MG63 (cell line): Measurements from ENCODE around the gene FARP1. TPM values are rescaled to one million over a fixed set of nuclear protein-coding genes. Genes with fewer than 3 reads are reported as not detected.
A peak's percentile ranks its signal among the peaks of the same experiment; 100 is the strongest.

Experiments
- DNase-seq: peaks from one replicate; pipeline ENCODE4 v3.0.0-alpha.2; 2020
- H3K27me3 ChIP-seq: fragments of 250-450 bp; sonication (Bioruptor Pico); 2 replicates; pipeline ENCODE4 v1.5.1; 2020; ENCODE audit warnings: mild to moderate bottlenecking, moderate library complexity
- H3K36me3 ChIP-seq: fragments of 250-450 bp; sonication (Bioruptor Pico); 2 replicates; pipeline ENCODE4 v1.5.1; 2020; ENCODE audit warnings: mild to moderate bottlenecking, moderate library complexity
- H3K4me3 ChIP-seq: fragments of 250-450 bp; sonication (Bioruptor Pico); 2 replicates; pipeline ENCODE4 v1.5.1; 2020; ENCODE audit warnings: mild to moderate bottlenecking, moderate library complexity
- H3K9me3 ChIP-seq: fragments of 250-450 bp; sonication (Bioruptor Pico); 2 replicates; pipeline ENCODE4 v1.5.1; 2020; ENCODE audit warnings: mild to moderate bottlenecking, moderate library complexity
- total RNA-seq: library from RNA; depleted of rRNA; stranded (reverse); fragments of >200 nt; shearing (Covaris generic); gene quantifications from 2 replicates; pipeline ENCODE4 v1.2.3, GENCODE V29; 2014; ENCODE audit warnings: low replicate concordance; rRNA removed

Gene FARP1
- total RNA-seq = 16.0 and 46.0 TPM in 2 replicates

- Histone ChIP-seq H3K36me3 (no peaks in the 10 kb centered on the region), H3K4me3 (peak within 1 kb of the TSS; percentile 59), H3K27me3 (no peaks in the 10 kb centered on the region), H3K9me3 (no peaks in the 10 kb centered on the region)
- peak; percentile 79 for DNase-seq
Observed at GRCh38 chr13:98142380-98143156, at the start of gene FARP1. Gene FARP1 (plus strand): TSS chr13:98143094. CDS start chr13:98213243, 70,149 bp downstream.

DNA sequence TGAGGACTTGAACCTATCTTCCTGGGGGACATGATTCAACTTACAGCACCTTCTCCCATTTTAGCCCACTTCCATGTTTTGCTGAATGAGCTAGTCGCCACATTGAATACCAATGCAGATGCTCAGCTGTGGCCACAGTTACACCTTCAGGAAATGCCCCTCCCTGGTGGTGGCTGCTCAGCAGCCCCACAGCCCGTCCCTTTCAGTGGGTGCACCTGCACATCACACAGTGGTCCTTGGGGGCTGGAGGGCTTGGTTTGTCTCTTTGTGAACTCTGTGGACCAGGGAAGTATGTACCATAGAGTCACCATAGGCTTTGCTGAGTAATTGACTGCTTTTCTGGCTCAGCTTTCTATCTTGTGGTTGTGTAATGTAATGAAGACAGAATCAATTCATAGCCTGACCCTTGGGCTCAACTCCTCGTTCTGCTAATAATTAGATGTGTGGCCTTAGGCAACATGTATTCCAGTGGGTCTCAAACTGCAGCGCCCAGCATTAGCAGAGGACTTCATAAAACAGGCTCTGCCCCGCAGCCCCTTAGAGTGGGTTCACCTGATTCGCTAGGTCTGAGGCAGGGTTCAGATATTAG, 48.1 kb upstream of the FARP1 start:
- Histone ChIP-seq H3K36me3 (no peaks in the 10 kb centered on the region), H3K4me3 (no peak overlapping the region), H3K9me3 (no peaks in the 10 kb centered on the region), H3K27me3 (no peaks in the 10 kb centered on the region)
- DNase-seq = no peak

DNA sequence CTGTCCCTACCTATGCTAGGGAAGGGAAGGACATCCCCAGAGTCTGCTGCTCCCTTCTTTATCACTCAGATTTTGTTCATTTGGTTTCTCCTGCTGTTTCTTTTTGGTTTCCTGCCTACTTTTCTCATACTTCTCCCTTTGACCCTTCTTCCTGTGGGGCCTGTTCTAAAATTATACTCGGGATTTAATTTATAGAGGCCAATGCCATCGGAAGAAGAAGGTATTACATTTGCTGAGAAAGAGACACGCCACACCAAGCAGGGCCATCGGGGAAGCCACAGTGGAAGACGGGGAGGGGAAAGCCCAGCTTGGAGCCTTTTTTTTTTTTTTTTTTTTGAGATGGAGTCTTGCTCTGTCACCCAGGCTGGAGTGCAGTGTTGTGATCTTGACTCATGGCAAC, 46.8 kb upstream of the FARP1 start:
- DNase-seq = no peak
- no peaks in the 10 kb centered on the region for H3K27me3 ChIP-seq
- H3K4me3 ChIP-seq = no peak overlapping the region
- H3K36me3 ChIP-seq = no peaks in the 10 kb centered on the region
- no peaks in the 10 kb centered on the region for H3K9me3 ChIP-seq

- Histone ChIP-seq H3K4me3 (no peak overlapping the region), H3K27me3 (no peaks in the 10 kb centered on the region), H3K9me3 (no peaks in the 10 kb centered on the region), H3K36me3 (no peaks in the 10 kb centered on the region)
- no peak for DNase-seq
Observed at GRCh38 chr13:98097749-98098148, 45.1 kb upstream of the FARP1 start.

- no peaks in the 10 kb centered on the region for H3K9me3 ChIP-seq
- no peaks in the 10 kb centered on the region for H3K27me3 ChIP-seq
- H3K36me3 ChIP-seq = no peaks in the 10 kb centered on the region
- no peak for DNase-seq
- H3K4me3 ChIP-seq = no peak overlapping the region
Observed at GRCh38 chr13:98098516-98098915, 44.4 kb upstream of the FARP1 start.

- DNase-seq = no peak
- Histone ChIP-seq H3K4me3 (no peak overlapping the region), H3K27me3 (no peaks in the 10 kb centered on the region), H3K9me3 (no peaks in the 10 kb centered on the region), H3K36me3 (no peaks in the 10 kb centered on the region)
Observed at GRCh38 chr13:98099627-98100026, 43.3 kb upstream of the FARP1 start.

GRCh38 chr13:98100481-98100880, 42.4 kb upstream of the FARP1 start:
- no peak for DNase-seq
- no peaks in the 10 kb centered on the region for H3K9me3 ChIP-seq
- no peaks in the 10 kb centered on the region for H3K27me3 ChIP-seq
- no peaks in the 10 kb centered on the region for H3K36me3 ChIP-seq
- no peak overlapping the region for H3K4me3 ChIP-seq

DNA sequence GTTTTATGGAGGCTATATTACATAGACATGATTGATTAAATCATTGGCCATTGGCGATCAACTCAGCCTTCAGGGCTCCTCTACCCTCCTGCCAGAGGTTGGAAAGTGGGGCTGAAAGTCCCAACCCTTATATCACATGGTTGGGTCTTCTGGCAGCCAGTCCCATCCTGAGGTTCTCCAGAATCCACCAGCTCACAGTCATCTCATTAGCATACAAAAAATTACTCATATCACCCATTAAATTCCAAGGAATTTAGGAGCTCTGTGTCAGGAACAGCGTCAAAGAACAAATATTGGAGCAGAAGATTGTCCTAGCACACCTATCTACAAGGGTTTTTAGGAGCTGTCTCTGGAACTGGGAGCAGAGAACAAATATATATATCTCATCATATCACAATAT, 39.4 kb upstream of the FARP1 start:
- Histone ChIP-seq H3K4me3 (no peak overlapping the region), H3K27me3 (no peaks in the 10 kb centered on the region), H3K9me3 (no peaks in the 10 kb centered on the region), H3K36me3 (no peaks in the 10 kb centered on the region)
- no peak for DNase-seq

- Histone ChIP-seq H3K36me3 (no peaks in the 10 kb centered on the region), H3K27me3 (no peaks in the 10 kb centered on the region), H3K4me3 (no peak overlapping the region), H3K9me3 (no peaks in the 10 kb centered on the region)
- no peak for DNase-seq
Observed at GRCh38 chr13:98103942-98104880, 38.7 kb upstream of the FARP1 start.

- H3K36me3 ChIP-seq = no peaks in the 10 kb centered on the region
- no peak overlapping the region for H3K4me3 ChIP-seq
- no peak for DNase-seq
- no peaks in the 10 kb centered on the region for H3K27me3 ChIP-seq
- H3K9me3 ChIP-seq = no peaks in the 10 kb centered on the region
Observed at GRCh38 chr13:98105929-98106336, 37.0 kb upstream of the FARP1 start.

- no peak for DNase-seq
- no peaks in the 10 kb centered on the region for H3K9me3 ChIP-seq
- H3K36me3 ChIP-seq = no peaks in the 10 kb centered on the region
- H3K4me3 ChIP-seq = no peak overlapping the region
- no peaks in the 10 kb centered on the region for H3K27me3 ChIP-seq
Observed at GRCh38 chr13:98108341-98108740, 34.6 kb upstream of the FARP1 start.

GRCh38 chr13:98109226-98109853, 33.6 kb upstream of the FARP1 start:
- DNase-seq = no peak
- no peaks in the 10 kb centered on the region for H3K9me3 ChIP-seq
- H3K36me3 ChIP-seq = no peaks in the 10 kb centered on the region
- H3K4me3 ChIP-seq = no peak overlapping the region
- H3K27me3 ChIP-seq = no peaks in the 10 kb centered on the region

DNA sequence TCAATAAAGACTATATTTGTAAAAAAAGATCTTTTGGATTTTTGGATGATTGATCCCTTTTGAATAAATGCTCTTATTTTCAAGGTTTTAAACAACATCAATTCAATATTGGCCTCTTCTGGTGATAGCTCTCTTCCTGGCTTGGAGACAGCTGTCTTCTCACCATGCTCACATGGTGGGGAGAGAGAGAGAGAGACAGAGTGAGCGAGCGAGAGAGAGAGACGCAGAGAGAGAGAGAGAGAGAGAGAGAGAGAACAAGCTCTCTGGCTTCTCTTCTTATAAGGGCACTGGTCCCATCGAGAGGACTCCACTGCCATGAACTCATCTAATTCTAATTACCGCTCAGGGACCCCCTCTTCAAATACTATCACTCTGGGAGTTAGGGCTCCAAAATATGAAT, 32.1 kb upstream of the FARP1 start:
- no peaks in the 10 kb centered on the region for H3K27me3 ChIP-seq
- H3K4me3 ChIP-seq = no peak overlapping the region
- H3K9me3 ChIP-seq = no peaks in the 10 kb centered on the region
- no peaks in the 10 kb centered on the region for H3K36me3 ChIP-seq
- DNase-seq = no peak

DNA sequence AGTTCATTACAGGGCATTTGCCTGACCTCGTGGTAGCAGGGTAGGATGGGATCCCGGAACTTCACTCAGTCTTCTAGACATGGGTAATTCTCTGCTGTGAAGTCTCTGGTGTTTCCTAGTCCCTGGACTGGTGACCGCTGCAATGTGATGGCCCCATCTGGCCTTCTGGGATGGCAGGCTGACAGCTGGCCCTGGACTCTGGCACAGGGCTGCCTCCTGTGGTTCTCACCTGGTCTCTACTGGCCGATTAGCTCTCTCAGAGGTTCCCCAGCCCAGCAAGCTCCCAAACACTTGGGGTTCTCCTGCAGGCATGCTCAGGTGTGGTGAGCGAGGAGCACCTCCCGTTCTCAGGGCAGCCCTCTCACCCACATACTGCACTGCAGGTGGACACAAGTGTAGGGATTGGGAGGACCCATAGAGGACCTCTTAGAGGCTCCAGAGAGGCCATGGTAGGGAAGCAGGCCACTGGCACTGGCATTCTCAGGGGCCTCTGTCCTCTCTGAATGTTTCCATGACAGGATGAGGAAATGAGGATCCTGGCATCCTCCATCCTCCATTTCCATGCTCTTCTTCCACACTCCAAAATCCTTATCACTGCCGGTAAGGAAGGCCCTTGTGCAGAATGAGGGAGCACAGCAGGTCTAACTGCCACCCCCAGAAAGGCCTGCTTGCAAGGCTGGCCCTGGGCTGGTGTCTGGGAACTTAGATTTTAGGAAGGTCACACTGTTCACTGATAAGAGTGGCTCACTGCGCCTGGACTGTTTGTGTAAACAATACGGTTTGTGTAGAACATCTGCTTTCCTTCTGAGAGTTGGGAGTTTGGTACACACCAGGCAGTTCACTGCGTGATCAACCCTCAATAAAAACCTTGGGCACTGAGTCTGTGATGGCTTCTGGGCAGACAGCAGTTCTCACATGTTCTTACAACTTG, 31.5 kb upstream of the FARP1 start:
- no peaks in the 10 kb centered on the region for H3K36me3 ChIP-seq
- H3K4me3 ChIP-seq = no peak overlapping the region
- no peaks in the 10 kb centered on the region for H3K27me3 ChIP-seq
- H3K9me3 ChIP-seq = no peaks in the 10 kb centered on the region
- no peak for DNase-seq

- no peaks in the 10 kb centered on the region for H3K36me3 ChIP-seq
- H3K9me3 ChIP-seq = no peaks in the 10 kb centered on the region
- peak; percentile 75 for DNase-seq
- H3K27me3 ChIP-seq = no peaks in the 10 kb centered on the region
- H3K4me3 ChIP-seq = no peak overlapping the region
Observed at GRCh38 chr13:98112456-98112855, 30.4 kb upstream of the FARP1 start.

DNA sequence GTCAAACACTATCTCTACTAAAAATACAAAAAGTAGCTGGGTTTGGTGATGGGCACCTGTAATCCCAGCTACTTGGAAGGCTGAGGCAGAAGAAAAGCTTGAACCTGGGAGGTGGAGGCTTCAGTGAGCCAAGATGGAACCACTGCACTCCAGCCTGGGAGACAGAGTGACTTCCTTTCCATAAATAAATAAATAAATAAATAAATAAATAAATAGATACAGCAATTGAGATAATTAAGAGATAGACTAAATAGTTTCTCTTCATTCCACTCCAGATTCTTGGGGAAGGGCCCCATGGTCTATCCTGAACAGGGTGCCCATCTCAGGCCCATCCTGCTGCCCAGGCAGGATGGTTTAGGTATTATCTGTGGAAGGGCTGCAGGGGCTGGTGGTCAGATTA, 24.0 kb upstream of the FARP1 start:
- Histone ChIP-seq H3K27me3 (no peaks in the 10 kb centered on the region), H3K36me3 (no peaks in the 10 kb centered on the region), H3K9me3 (no peaks in the 10 kb centered on the region), H3K4me3 (no peak overlapping the region)
- DNase-seq = no peak
